ENCODE measurements around the gene GAB1.

Gene GAB1

GRCh38 chr4:143313521-143313920 is 23.2 kb upstream of the GAB1 start:
- H3K27ac Mint-ChIP-seq: no peak overlapping the region
- no peaks in the 10 kb centered on the region for H3K9me3 Mint-ChIP-seq
- peaks cover 5% of the 10 kb centered on the region for H3K27me3 Mint-ChIP-seq
- H3K4me1 Mint-ChIP-seq (ENCODE audit: low read depth): no peaks in the 10 kb centered on the region
- no peak overlapping the region for H3K4me3 Mint-ChIP-seq
- H3K36me3 Mint-ChIP-seq (ENCODE audit: low read depth): no peaks in the 10 kb centered on the region

- no peaks in the 10 kb centered on the region for H3K4me1 Mint-ChIP-seq (ENCODE audit: low read depth)
- no peak overlapping the region for H3K4me3 Mint-ChIP-seq
Measured at GRCh38 chr4:143313996-143314395, 22.7 kb upstream of the GAB1 start.

GRCh38 chr4:143320113-143320512 is 16.6 kb upstream of the GAB1 start:
- no peaks in the 10 kb centered on the region for H3K4me1 Mint-ChIP-seq (ENCODE audit: low read depth)
- no peaks in the 10 kb centered on the region for H3K36me3 Mint-ChIP-seq (ENCODE audit: low read depth)
- no peak overlapping the region for H3K4me3 Mint-ChIP-seq
- no peak overlapping the region for H3K27ac Mint-ChIP-seq
- no peaks in the 10 kb centered on the region for H3K9me3 Mint-ChIP-seq
- no peaks in the 10 kb centered on the region for H3K27me3 Mint-ChIP-seq

More at GRCh38 chr4:143313996-143314395, 22.7 kb upstream of the GAB1 start:
- Mint-ChIP-seq H3K27me3 (peaks cover 5% of the 10 kb centered on the region), H3K9me3 (no peaks in the 10 kb centered on the region), H3K36me3 (ENCODE audit: low read depth) (no peaks in the 10 kb centered on the region), H3K27ac (no peak overlapping the region)

GRCh38 chr4:143326735-143327134 is 9.9 kb upstream of the GAB1 start:
- H3K9me3 Mint-ChIP-seq: no peaks in the 10 kb centered on the region
- H3K4me1 Mint-ChIP-seq (ENCODE audit: low read depth): no peaks in the 10 kb centered on the region
- H3K27ac Mint-ChIP-seq: no peak overlapping the region
- H3K36me3 Mint-ChIP-seq (ENCODE audit: low read depth): no peaks in the 10 kb centered on the region
- peaks cover 9% of the 10 kb centered on the region for H3K27me3 Mint-ChIP-seq
- H3K4me3 Mint-ChIP-seq: no peak overlapping the region

GRCh38 chr4:143329985-143330384 is 6.7 kb upstream of the GAB1 start:
- H3K27me3 Mint-ChIP-seq: peaks cover 17% of the 10 kb centered on the region
- no peak overlapping the region for H3K4me3 Mint-ChIP-seq
- no peaks in the 10 kb centered on the region for H3K9me3 Mint-ChIP-seq
- H3K27ac Mint-ChIP-seq: no peak overlapping the region
- no peaks in the 10 kb centered on the region for H3K4me1 Mint-ChIP-seq (ENCODE audit: low read depth)
- no peaks in the 10 kb centered on the region for H3K36me3 Mint-ChIP-seq (ENCODE audit: low read depth)

- H3K9me3 Mint-ChIP-seq: no peaks in the 10 kb centered on the region
- peak overlapping the region; percentile 85 for H3K4me3 Mint-ChIP-seq
- H3K36me3 Mint-ChIP-seq (ENCODE audit: low read depth): no peaks in the 10 kb centered on the region
- peak overlapping the region; percentile 31 for H3K27ac Mint-ChIP-seq
- peaks cover 38% of the 10 kb centered on the region for H3K27me3 Mint-ChIP-seq
- H3K4me1 Mint-ChIP-seq (ENCODE audit: low read depth): peaks cover 6% of the 10 kb centered on the region
Measured at GRCh38 chr4:143335979-143336780, 496 bp upstream of the GAB1 start.

- Mint-ChIP-seq H3K36me3 (ENCODE audit: low read depth) (no peaks in the 10 kb centered on the region), H3K27me3 (peaks cover 45% of the 10 kb centered on the region), H3K27ac (no peak overlapping the region), H3K4me3 (peak overlapping the region; percentile 85), H3K9me3 (no peaks in the 10 kb centered on the region), H3K4me1 (ENCODE audit: low read depth) (peaks cover 6% of the 10 kb centered on the region)
Measured at GRCh38 chr4:143337600-143338287, 1.1 kb downstream of the GAB1 start.

- peak overlapping the region; percentile 85 for H3K4me3 Mint-ChIP-seq
- H3K27me3 Mint-ChIP-seq: peaks cover 46% of the 10 kb centered on the region
- H3K4me1 Mint-ChIP-seq (ENCODE audit: low read depth): peaks cover 6% of the 10 kb centered on the region
- H3K36me3 Mint-ChIP-seq (ENCODE audit: low read depth): no peaks in the 10 kb centered on the region
- H3K27ac Mint-ChIP-seq: no peak overlapping the region
- no peaks in the 10 kb centered on the region for H3K9me3 Mint-ChIP-seq
Measured at GRCh38 chr4:143338313-143338712, 1.6 kb downstream of the GAB1 start.

- no peak overlapping the region for H3K27ac Mint-ChIP-seq
- H3K27me3 Mint-ChIP-seq: peaks cover 53% of the 10 kb centered on the region
- peaks cover 6% of the 10 kb centered on the region for H3K4me1 Mint-ChIP-seq (ENCODE audit: low read depth)
- no peaks in the 10 kb centered on the region for H3K36me3 Mint-ChIP-seq (ENCODE audit: low read depth)
- H3K9me3 Mint-ChIP-seq: no peaks in the 10 kb centered on the region
- H3K4me3 Mint-ChIP-seq: no peak overlapping the region
Measured at GRCh38 chr4:143339497-143339896, 2.8 kb downstream of the GAB1 start.

GRCh38 chr4:143341186-143341755 is 4.6 kb downstream of the GAB1 start:
- no peaks in the 10 kb centered on the region for H3K9me3 Mint-ChIP-seq
- peaks cover 6% of the 10 kb centered on the region for H3K4me1 Mint-ChIP-seq (ENCODE audit: low read depth)
- no peaks in the 10 kb centered on the region for H3K36me3 Mint-ChIP-seq (ENCODE audit: low read depth)
- no peak overlapping the region for H3K27ac Mint-ChIP-seq
- H3K27me3 Mint-ChIP-seq: peaks cover 49% of the 10 kb centered on the region
- H3K4me3 Mint-ChIP-seq: no peak overlapping the region

- Mint-ChIP-seq H3K4me1 (ENCODE audit: low read depth) (no peaks in the 10 kb centered on the region), H3K4me3 (no peak overlapping the region), H3K36me3 (ENCODE audit: low read depth) (no peaks in the 10 kb centered on the region), H3K27me3 (peaks cover 39% of the 10 kb centered on the region), H3K9me3 (no peaks in the 10 kb centered on the region), H3K27ac (no peak overlapping the region)
Measured at GRCh38 chr4:143343276-143343831, 6.7 kb downstream of the GAB1 start.

- Mint-ChIP-seq H3K27ac (no peak overlapping the region), H3K4me3 (no peak overlapping the region), H3K27me3 (peaks cover 35% of the 10 kb centered on the region), H3K36me3 (ENCODE audit: low read depth) (no peaks in the 10 kb centered on the region), H3K9me3 (no peaks in the 10 kb centered on the region), H3K4me1 (ENCODE audit: low read depth) (no peaks in the 10 kb centered on the region)
Measured at GRCh38 chr4:143344041-143344440, 7.4 kb downstream of the GAB1 start.

GRCh38 chr4:143344774-143345173 is 8.1 kb downstream of the GAB1 start:
- no peak overlapping the region for H3K4me3 Mint-ChIP-seq
- no peaks in the 10 kb centered on the region for H3K36me3 Mint-ChIP-seq (ENCODE audit: low read depth)
- H3K4me1 Mint-ChIP-seq (ENCODE audit: low read depth): no peaks in the 10 kb centered on the region
- H3K27me3 Mint-ChIP-seq: peaks cover 29% of the 10 kb centered on the region
- H3K9me3 Mint-ChIP-seq: no peaks in the 10 kb centered on the region
- H3K27ac Mint-ChIP-seq: no peak overlapping the region

GRCh38 chr4:143345356-143345755 is 8.7 kb downstream of the GAB1 start:
- no peaks in the 10 kb centered on the region for H3K4me1 Mint-ChIP-seq (ENCODE audit: low read depth)
- no peaks in the 10 kb centered on the region for H3K36me3 Mint-ChIP-seq (ENCODE audit: low read depth)
- H3K27ac Mint-ChIP-seq: no peak overlapping the region
- peaks cover 29% of the 10 kb centered on the region for H3K27me3 Mint-ChIP-seq
- H3K4me3 Mint-ChIP-seq: no peak overlapping the region
- H3K9me3 Mint-ChIP-seq: no peaks in the 10 kb centered on the region

- Mint-ChIP-seq H3K27ac (no peak overlapping the region), H3K9me3 (no peaks in the 10 kb centered on the region), H3K27me3 (peaks cover 29% of the 10 kb centered on the region)
Measured at GRCh38 chr4:143346206-143346605, 9.5 kb downstream of the GAB1 start.

More at GRCh38 chr4:143346206-143346605, 9.5 kb downstream of the GAB1 start:
- H3K4me3 Mint-ChIP-seq: no peak overlapping the region
- no peaks in the 10 kb centered on the region for H3K36me3 Mint-ChIP-seq (ENCODE audit: low read depth)
- no peaks in the 10 kb centered on the region for H3K4me1 Mint-ChIP-seq (ENCODE audit: low read depth)
